Duodenal mucosa (tissue), 2 donors: ENCODE results near the gene ULBP3.
"Not testable (repeated sequence)": the region's sequence is repeated elsewhere in the genome, so short reads cannot be mapped to it uniquely, and the experiment has no call there.

Source experiments
- H3K27ac ChIP-seq: one replicate; pipeline ENCODE4 v1.7.0; 2013; ENCODE audit warnings: low read depth, low read length
- H3K27me3 ChIP-seq, 2 donors: one replicate each; pipeline ENCODE4 v1.7.0; 2013; ENCODE audit warnings: low read length in 2 of 2, control low read depth in 1 of 2; ENCODE audit not compliant: insufficient read depth in 2 of 2, control insufficient read depth in 1 of 2
- H3K36me3 ChIP-seq, 2 donors: one replicate each; pipeline ENCODE4 v1.7.0; 2013; ENCODE audit warnings: low read length in 2 of 2, control low read depth in 1 of 2; ENCODE audit not compliant: insufficient read depth in 2 of 2, control insufficient read depth in 1 of 2
- H3K4me1 ChIP-seq, 2 donors: one replicate each; pipeline ENCODE4 v1.7.0; 2013; ENCODE audit warnings: low read length in 2 of 2, control low read depth in 1 of 2; ENCODE audit not compliant: insufficient read depth in 2 of 2, control insufficient read depth in 1 of 2
- H3K4me3 ChIP-seq, 2 donors: one replicate each; pipeline ENCODE4 v1.7.0; 2013; ENCODE audit warnings: low read length in 2 of 2, low read depth in 1 of 2
- H3K9ac ChIP-seq, 2 donors: one replicate each; pipeline ENCODE4 v1.7.0; 2013; ENCODE audit warnings: low read length in 2 of 2, low read depth in 1 of 2
- H3K9me3 ChIP-seq, 2 donors: one replicate each; pipeline ENCODE4 v1.7.0; 2013; ENCODE audit warnings: low read length in 2 of 2, control low read depth in 1 of 2; ENCODE audit not compliant: control insufficient read depth in 1 of 2

ULBP3 gene

GRCh38 chr6:150063640-150064039 lies 5.3 kb downstream of the ULBP3 start:
- Histone ChIP-seq H3K9me3 (no peaks in the 10 kb centered on the region), H3K27me3 (peaks cover 0 to 8% of the 10 kb centered on the region in 2 donors), H3K4me3 (no peak overlapping the region)

GRCh38 chr6:150059973-150060372 lies 8.9 kb downstream of the ULBP3 start:
- not testable (repeated sequence) for H3K36me3 ChIP-seq, H3K9me3 ChIP-seq, H3K4me1 ChIP-seq, H3K27ac ChIP-seq, H3K4me3 ChIP-seq, H3K27me3 ChIP-seq, H3K9ac ChIP-seq

More at GRCh38 chr6:150063640-150064039, 5.3 kb downstream of the ULBP3 start:
- H3K36me3 ChIP-seq: no peaks in the 10 kb centered on the region
- no peak overlapping the region for H3K9ac ChIP-seq
- H3K4me1 ChIP-seq: peaks cover 0 to 5% of the 10 kb centered on the region in 2 donors
- no peak overlapping the region for H3K27ac ChIP-seq

DNA sequence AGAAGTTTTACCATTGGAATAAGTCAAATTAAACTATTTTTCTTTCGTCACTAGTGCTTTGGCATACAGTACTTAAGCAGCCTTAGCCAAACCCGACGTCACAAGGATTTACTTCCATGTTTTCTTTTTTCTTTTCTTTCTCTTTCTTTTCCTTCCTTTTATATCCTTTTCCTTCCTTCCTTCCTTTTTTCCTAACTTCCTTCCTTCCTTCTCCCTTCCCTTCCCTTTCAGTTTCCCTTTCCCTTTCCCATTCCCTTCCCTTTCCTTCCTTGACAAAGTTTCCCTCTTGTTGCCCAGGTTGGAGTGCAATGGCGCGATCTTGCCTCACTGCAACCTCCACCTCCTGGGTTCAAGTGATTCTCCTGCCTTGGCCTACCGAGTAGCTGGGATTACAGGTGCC lies 9.9 kb downstream of the ULBP3 start:
- no peak overlapping the region for H3K9ac ChIP-seq
- no peak overlapping the region for H3K4me3 ChIP-seq
- no peaks in the 10 kb centered on the region for H3K36me3 ChIP-seq
- no peak overlapping the region for H3K27ac ChIP-seq
- no peaks in the 10 kb centered on the region for H3K4me1 ChIP-seq
- H3K9me3 ChIP-seq: no peaks in the 10 kb centered on the region
- H3K27me3 ChIP-seq: peaks cover 0 to 7% of the 10 kb centered on the region in 2 donors

GRCh38 chr6:150058231-150058792 lies 10.6 kb downstream of the ULBP3 start:
- H3K9ac ChIP-seq: no peak overlapping the region
- peaks cover 0 to 7% of the 10 kb centered on the region in 2 donors for H3K27me3 ChIP-seq
- H3K4me3 ChIP-seq: no peak overlapping the region
- no peaks in the 10 kb centered on the region for H3K4me1 ChIP-seq
- H3K36me3 ChIP-seq: no peaks in the 10 kb centered on the region
- H3K27ac ChIP-seq: no peak overlapping the region
- H3K9me3 ChIP-seq: no peaks in the 10 kb centered on the region

- no peak overlapping the region for H3K9ac ChIP-seq
- no peaks in the 10 kb centered on the region for H3K36me3 ChIP-seq
- no peaks in the 10 kb centered on the region for H3K9me3 ChIP-seq
- H3K27me3 ChIP-seq: peaks cover 0 to 7% of the 10 kb centered on the region in 2 donors
- no peaks in the 10 kb centered on the region for H3K4me1 ChIP-seq
- no peak overlapping the region for H3K4me3 ChIP-seq
- H3K27ac ChIP-seq: no peak overlapping the region
These were observed 11.4 kb downstream of the ULBP3 start for GRCh38 chr6:150057501-150057951.

DNA sequence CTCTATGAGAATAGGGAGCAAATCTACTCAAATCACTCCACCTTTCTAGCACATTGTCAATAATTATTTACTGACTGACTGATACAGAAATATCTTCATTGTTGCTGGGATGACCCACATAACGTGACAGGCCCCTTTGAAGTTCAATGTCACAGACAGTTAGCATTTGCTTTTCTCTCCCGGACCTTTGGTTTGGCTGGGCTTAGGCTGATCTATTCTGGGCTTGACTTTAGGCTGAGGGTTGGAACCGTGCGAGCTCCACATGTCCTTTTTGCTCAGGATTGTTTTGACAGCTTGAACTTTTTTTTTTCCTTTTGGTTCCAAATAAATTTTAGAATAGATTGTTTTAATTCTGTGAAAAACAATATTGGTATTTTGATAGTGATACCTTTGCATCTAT lies 12.0 kb downstream of the ULBP3 start:
- no peak overlapping the region for H3K9ac ChIP-seq
- no peak overlapping the region for H3K4me3 ChIP-seq
- no peak overlapping the region for H3K27ac ChIP-seq
- H3K4me1 ChIP-seq: no peaks in the 10 kb centered on the region
- H3K36me3 ChIP-seq: no peaks in the 10 kb centered on the region
- H3K27me3 ChIP-seq: peaks cover 0 to 7% of the 10 kb centered on the region in 2 donors
- H3K9me3 ChIP-seq: no peaks in the 10 kb centered on the region

DNA sequence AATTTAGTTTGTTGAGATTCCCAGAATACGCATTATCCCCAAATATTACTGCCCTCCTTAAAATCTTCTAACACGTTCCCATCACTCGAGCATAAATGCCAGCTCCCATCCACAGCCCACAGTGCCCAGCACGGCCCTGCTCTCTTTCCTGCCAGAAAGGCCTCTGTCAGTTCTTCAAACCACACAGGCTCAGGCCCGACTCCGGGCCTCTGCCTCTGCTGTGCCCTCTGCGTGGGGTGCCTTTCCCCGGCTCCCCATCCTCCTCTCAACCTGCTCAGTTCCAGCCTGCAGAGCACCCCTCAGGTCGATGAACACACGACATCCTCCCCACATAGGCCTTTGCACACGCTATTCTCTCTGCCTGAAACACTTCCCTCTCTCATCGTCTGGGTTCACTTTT lies 12.8 kb downstream of the ULBP3 start:
- Histone ChIP-seq H3K27me3 (peaks cover 0 to 7% of the 10 kb centered on the region in 2 donors), H3K9me3 (no peaks in the 10 kb centered on the region), H3K27ac (no peak overlapping the region), H3K4me3 (no peak overlapping the region), H3K4me1 (no peaks in the 10 kb centered on the region), H3K36me3 (no peaks in the 10 kb centered on the region), H3K9ac (no peak overlapping the region)

DNA sequence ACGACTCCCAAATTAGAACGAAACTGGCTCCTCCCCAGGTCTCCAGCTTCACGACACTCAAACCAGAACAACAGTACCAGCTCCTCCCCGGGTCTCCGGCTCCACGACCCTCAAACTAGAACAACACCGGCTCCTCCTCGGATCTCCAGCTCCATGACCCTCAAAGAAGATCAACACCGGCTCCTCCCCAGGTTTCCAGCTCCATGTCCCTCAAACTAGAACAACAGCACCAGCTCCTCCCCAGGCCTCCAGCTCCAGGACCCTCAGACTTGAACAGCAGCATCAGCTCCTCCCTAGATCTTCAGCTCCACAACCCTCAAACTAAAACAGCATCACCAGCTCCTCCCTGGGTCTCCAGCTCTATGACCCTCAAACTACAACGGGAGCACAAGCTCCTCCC lies 13.8 kb downstream of the ULBP3 start:
- Histone ChIP-seq H3K36me3 (no peaks in the 10 kb centered on the region), H3K27me3 (peaks cover 0 to 7% of the 10 kb centered on the region in 2 donors), H3K27ac (no peak overlapping the region), H3K9ac (no peak overlapping the region), H3K9me3 (no peaks in the 10 kb centered on the region), H3K4me3 (no peak overlapping the region), H3K4me1 (no peaks in the 10 kb centered on the region)

DNA sequence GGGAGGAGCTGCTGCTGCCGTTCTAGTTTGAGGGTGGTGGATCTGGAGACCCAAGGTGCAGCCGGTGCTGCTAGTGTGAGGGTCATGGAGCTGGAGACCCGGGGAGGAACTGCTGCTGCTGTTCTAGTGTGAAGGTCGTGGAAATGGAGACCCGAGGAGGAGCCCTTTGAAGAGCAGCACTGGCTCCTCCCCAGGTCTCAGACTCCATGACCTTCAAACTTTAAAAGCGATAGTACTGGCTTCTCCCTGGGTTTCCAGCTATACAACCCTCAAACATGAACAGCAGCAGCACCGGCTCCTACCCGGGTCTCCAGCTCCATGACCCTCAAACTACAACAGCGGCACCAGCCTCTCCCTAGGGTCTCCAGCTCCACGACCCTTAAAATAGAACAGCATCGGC lies 15.5 kb downstream of the ULBP3 start:
- Histone ChIP-seq H3K27me3 (peaks cover 0 to 7% of the 10 kb centered on the region in 2 donors), H3K4me3 (no peak overlapping the region), H3K36me3 (no peaks in the 10 kb centered on the region), H3K4me1 (no peaks in the 10 kb centered on the region), H3K9ac (no peak overlapping the region), H3K27ac (no peak overlapping the region), H3K9me3 (no peaks in the 10 kb centered on the region)

DNA sequence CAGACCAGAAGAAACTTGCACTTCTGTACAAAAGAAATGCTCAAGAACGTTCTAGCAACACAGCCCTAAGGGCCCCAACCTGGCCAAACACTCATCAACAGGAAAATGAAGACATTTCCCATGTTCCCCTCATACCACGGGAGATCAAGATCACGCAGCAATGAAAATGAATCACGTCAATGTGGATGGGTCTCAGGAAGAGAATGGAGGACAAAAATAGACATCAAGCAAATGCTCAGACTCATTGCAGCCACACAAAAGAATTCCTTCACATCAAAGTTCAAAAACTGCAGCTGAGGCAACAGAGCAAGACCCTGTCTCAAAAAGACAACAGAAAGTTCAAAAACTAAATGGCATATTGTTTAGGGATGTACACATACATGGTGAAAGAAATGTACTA lies 18.1 kb downstream of the ULBP3 start:
- Histone ChIP-seq H3K9me3 (no peaks in the 10 kb centered on the region), H3K27ac (no peak overlapping the region), H3K9ac (no peak overlapping the region), H3K36me3 (no peaks in the 10 kb centered on the region), H3K4me3 (no peak overlapping the region), H3K27me3 (peaks cover 5 to 9% of the 10 kb centered on the region in 2 donors), H3K4me1 (no peaks in the 10 kb centered on the region)

DNA sequence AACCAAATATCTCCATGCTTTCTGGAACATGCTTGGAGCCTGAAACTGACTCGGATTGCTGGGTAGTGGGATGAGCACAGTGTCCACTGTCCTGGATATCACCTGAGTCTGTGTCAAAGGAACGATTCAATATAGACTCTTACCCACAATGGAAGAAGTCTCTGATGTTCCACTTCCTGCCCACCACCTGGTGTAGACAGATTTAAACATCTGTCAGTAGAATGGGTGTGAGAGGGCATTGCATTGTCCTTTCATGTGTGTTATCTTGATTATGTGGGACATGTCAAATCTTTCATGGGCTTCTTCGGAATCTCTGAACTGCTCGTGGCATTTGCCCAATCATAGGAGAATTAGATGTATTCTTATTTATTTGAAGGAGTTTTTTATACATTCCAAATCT lies 20.8 kb downstream of the ULBP3 start:
- no peaks in the 10 kb centered on the region for H3K36me3 ChIP-seq

More for the DNA sequence above, 20.8 kb downstream of the ULBP3 start:
- Histone ChIP-seq H3K27ac (no peak overlapping the region), H3K4me1 (no peaks in the 10 kb centered on the region), H3K9ac (no peak overlapping the region), H3K9me3 (no peaks in the 10 kb centered on the region), H3K27me3 (peaks cover 6 to 7% of the 10 kb centered on the region in 2 donors), H3K4me3 (no peak overlapping the region)
